GM10847 (cell line): ENCODE results near the gene MRPS6.

Source experiments
- POLR2A ChIP-seq: IDR thresholded peaks from 2 replicates; pipeline ENCODE4 v1.6.1; 2011; ENCODE audit not compliant: insufficient read length; ENCODE audit errors: extremely low read depth

The MRPS6 gene

GRCh38 chr21:34046917-34047316 is 26.5 kb upstream of the MRPS6 start:
- no peak for TF ChIP-seq POLR2A

- no peak for TF ChIP-seq POLR2A
These were observed 25.5 kb upstream of the MRPS6 start for GRCh38 chr21:34047835-34048234.

GRCh38 chr21:34052171-34052570 is 21.2 kb upstream of the MRPS6 start:
- no peak for TF ChIP-seq POLR2A

GRCh38 chr21:34054259-34054658 is 19.1 kb upstream of the MRPS6 start:
- no peak for TF ChIP-seq POLR2A

- no peak for TF ChIP-seq POLR2A
These were observed 17.8 kb upstream of the MRPS6 start for GRCh38 chr21:34055615-34056014.

- no peak for TF ChIP-seq POLR2A
These were observed 11.4 kb upstream of the MRPS6 start for GRCh38 chr21:34061983-34062382.

- no peak for TF ChIP-seq POLR2A
These were observed 8.4 kb upstream of the MRPS6 start for GRCh38 chr21:34065027-34065426.

GRCh38 chr21:34071683-34072082 is 1.7 kb upstream of the MRPS6 start:
- TF ChIP-seq POLR2A, result no peak

GRCh38 chr21:34072145-34073031 is 990 bp upstream of the MRPS6 start:
- no peak for TF ChIP-seq POLR2A

- no peak for TF ChIP-seq POLR2A
These were observed 438 bp downstream of the MRPS6 start for GRCh38 chr21:34073749-34074282.

GRCh38 chr21:34074283-34075090 is 1.1 kb downstream of the MRPS6 start:
- TF ChIP-seq POLR2A, result peak; percentile 6

- TF ChIP-seq POLR2A, result no peak
These were observed 1.7 kb downstream of the MRPS6 start for GRCh38 chr21:34075091-34075425.

GRCh38 chr21:34075760-34076660 is 2.6 kb downstream of the MRPS6 start:
- TF ChIP-seq POLR2A, result no peak

- TF ChIP-seq POLR2A, result no peak
These were observed 3.5 kb downstream of the MRPS6 start for GRCh38 chr21:34076835-34077234.

- TF ChIP-seq POLR2A, result no peak
These were observed 4.5 kb downstream of the MRPS6 start for GRCh38 chr21:34077888-34078287.
